GM19035 (cell line): ENCODE measurements around the gene KMT2C.
"Not testable (repeated sequence)": the region's sequence is repeated elsewhere in the genome, so short reads cannot be mapped to it uniquely, and the experiment has no call there.

Experiments
- ATAC-seq: cut with Tn5 transposase; IDR thresholded peaks from one replicate; pipeline ENCODE4 v1.9.1; 2021; ENCODE audit not compliant: unreplicated experiment

Gene KMT2C

GRCh38 chr7:152363798-152364197, 72.0 kb downstream of the KMT2C start:
- ATAC-seq = no peak

GRCh38 chr7:152362128-152362926, 73.5 kb downstream of the KMT2C start:
- ATAC-seq = no peak

- ATAC-seq = no peak
Measured at GRCh38 chr7:152355474-152356057, 80.2 kb downstream of the KMT2C start.

- no peak for ATAC-seq
Measured at GRCh38 chr7:152354061-152354460, 81.7 kb downstream of the KMT2C start.

- not testable (repeated sequence) for ATAC-seq
Measured at GRCh38 chr7:152353281-152353680, 82.5 kb downstream of the KMT2C start.

- not testable (repeated sequence) for ATAC-seq
Measured at GRCh38 chr7:152351747-152352146, 84.1 kb downstream of the KMT2C start.

GRCh38 chr7:152351168-152351567, 84.6 kb downstream of the KMT2C start:
- no peak for ATAC-seq

- ATAC-seq = no peak
Measured at GRCh38 chr7:152347888-152348287, 87.9 kb downstream of the KMT2C start.

GRCh38 chr7:152344253-152344652, 91.5 kb downstream of the KMT2C start:
- no peak for ATAC-seq

GRCh38 chr7:152342796-152343195, 93.0 kb downstream of the KMT2C start:
- ATAC-seq = no peak

- ATAC-seq = no peak
Measured at GRCh38 chr7:152341914-152342236, 93.9 kb downstream of the KMT2C start.

GRCh38 chr7:152341039-152341913, 94.5 kb downstream of the KMT2C start:
- ATAC-seq = peak; percentile 47

- no peak for ATAC-seq
Measured at GRCh38 chr7:152340161-152340560, 95.6 kb downstream of the KMT2C start.

GRCh38 chr7:152338561-152338960, 97.2 kb downstream of the KMT2C start:
- ATAC-seq = no peak

GRCh38 chr7:152336754-152337368, 98.9 kb downstream of the KMT2C start:
- ATAC-seq = no peak

- peak; percentile 58 for ATAC-seq
Measured at GRCh38 chr7:152335900-152336571, 99.8 kb downstream of the KMT2C start.

- no peak for ATAC-seq
Measured at GRCh38 chr7:152333134-152333533, 102.7 kb downstream of the KMT2C start.

GRCh38 chr7:152330827-152331226, 105.0 kb downstream of the KMT2C start:
- no peak for ATAC-seq

- ATAC-seq = no peak
Measured at GRCh38 chr7:152329469-152329868, 106.3 kb downstream of the KMT2C start.

- ATAC-seq = no peak
Measured at GRCh38 chr7:152328234-152328633, 107.6 kb downstream of the KMT2C start.

- no peak for ATAC-seq
Measured at GRCh38 chr7:152315845-152316244, 120.0 kb downstream of the KMT2C start.
